Measurements from ENCODE around the gene PRMT3. TPM values are rescaled to one million over a fixed set of nuclear protein-coding genes. Genes with fewer than 3 reads are reported as not detected.

The PRMT3 gene
- total RNA-seq, 1 experiment from 2014 or later: 23.6 TPM

DNA sequence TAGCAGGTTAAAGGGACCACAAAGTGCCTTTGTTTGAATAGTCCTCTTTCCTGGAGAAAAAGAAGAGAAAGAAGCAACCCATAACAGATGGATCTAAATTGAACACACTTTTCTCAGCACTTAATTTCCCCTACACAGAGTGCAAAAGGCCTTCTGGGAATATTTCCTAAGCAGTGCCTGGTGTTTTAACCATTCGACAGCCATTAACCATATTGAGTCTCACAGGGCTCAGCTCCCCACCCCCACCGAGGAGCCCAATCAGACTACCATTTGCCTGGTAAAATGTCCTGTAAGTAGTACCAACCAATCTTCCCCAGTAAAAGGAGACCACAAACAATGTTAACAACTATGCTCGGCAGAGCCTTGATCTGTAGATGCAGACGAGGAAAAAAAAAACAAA, 171.2 kb downstream of the PRMT3 start:
- Histone ChIP-seq H4K20me1 (ENCODE audit: insufficient read depth) (no peaks in the 10 kb centered on the region), H3K4me3 (no peak overlapping the region), H2AFZ (no peak overlapping the region), H3K4me2 (no peak overlapping the region), H3K9me3 (ENCODE audit: insufficient read depth, low read depth) (no peaks in the 10 kb centered on the region; the same call in 1 of the 2 replicates), H3K27ac (no peak overlapping the region), H3K9me2 (ENCODE audit: insufficient read depth) (0 out of 2 replicates have a peak, but pooled peaks cover 3% of the 10 kb centered on the region), H3K79me2 (ENCODE audit: low read depth) (no peaks in the 10 kb centered on the region), H3K27me3 (ENCODE audit: insufficient read depth, low read depth) (peaks cover 20% of the 10 kb centered on the region; the same call in 1 of the 2 replicates), H3K4me1 (replicated peaks; ENCODE audit: insufficient read depth) (no peaks in the 10 kb centered on the region), H3K36me3 (ENCODE audit: low read depth) (no peaks in the 10 kb centered on the region), H3F3A (ENCODE audit: insufficient read depth, low read depth) (no peaks in the 10 kb centered on the region)
- ChIA-PET CTCF (no interaction called here), POLR2A (ENCODE audit: unreplicated experiment) (no interaction called here)
- no TSS peak for BruUV-seq (replicated peaks)
- no peak for DNase-seq
- intact Hi-C loops (cut with micrococcal nuclease; ENCODE audit: unreplicated experiment): no loop called here
- TF ChIP-seq, protein P1, sequence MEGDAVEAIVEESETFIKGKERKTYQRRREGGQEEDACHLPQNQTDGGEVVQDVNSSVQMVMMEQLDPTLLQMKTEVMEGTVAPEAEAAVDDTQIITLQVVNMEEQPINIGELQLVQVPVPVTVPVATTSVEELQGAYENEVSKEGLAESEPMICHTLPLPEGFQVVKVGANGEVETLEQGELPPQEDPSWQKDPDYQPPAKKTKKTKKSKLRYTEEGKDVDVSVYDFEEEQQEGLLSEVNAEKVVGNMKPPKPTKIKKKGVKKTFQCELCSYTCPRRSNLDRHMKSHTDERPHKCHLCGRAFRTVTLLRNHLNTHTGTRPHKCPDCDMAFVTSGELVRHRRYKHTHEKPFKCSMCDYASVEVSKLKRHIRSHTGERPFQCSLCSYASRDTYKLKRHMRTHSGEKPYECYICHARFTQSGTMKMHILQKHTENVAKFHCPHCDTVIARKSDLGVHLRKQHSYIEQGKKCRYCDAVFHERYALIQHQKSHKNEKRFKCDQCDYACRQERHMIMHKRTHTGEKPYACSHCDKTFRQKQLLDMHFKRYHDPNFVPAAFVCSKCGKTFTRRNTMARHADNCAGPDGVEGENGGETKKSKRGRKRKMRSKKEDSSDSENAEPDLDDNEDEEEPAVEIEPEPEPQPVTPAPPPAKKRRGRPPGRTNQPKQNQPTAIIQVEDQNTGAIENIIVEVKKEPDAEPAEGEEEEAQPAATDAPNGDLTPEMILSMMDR (conservative IDR thresholded peaks at IDR 0.05): no peak
- no peak for TF ChIP-seq EZH2 (IDR thresholded peaks at IDR 0.05; ENCODE audit: low read depth)

Other genes with a start within 250 kb of the PRMT3 start
- not detected in 2 replicates for gene DBX1, start 227.2 kb upstream of the PRMT3 start, total RNA-seq (2021)
- gene HTATIP2, start 24.0 kb upstream of the PRMT3 start, total RNA-seq (2021): 180 and 194 TPM in 2 replicates
- not detected in 2 replicates for gene SLC6A5, start 211.9 kb downstream of the PRMT3 start, total RNA-seq (2021)

Data from PC-9 (cell line).